Measurements from ENCODE around the gene SPOP.

The SPOP gene

DNA sequence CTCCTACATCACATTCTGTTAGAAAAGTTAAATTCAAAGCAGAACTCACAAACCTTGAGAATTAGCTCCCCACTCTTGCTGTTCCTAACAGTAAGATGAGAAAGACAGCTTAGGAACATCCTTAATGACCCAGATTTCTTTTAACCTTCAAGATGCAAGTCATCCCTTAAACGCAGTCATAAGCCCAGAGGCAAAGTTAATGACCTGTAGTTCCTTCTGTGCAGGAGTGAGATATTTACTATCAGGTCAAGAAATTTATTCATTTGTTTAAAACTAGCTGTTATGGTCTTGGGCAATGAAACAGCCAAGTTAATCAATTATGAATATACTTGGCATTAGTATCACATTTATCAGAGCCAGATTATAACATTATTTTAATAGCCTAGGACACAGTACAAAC lies 65.2 kb downstream of the SPOP start:
- DNase-seq (no peak), ATAC-seq (ENCODE audit: insufficient read depth, low read depth) (no peak)
- no peak for TF ChIP-seq EZH2 (IDR thresholded peaks at IDR 0.05; ENCODE audit: borderline replicate concordance, low read depth, low read length, severe bottlenecking)
- TF ChIP-seq, protein P1, sequence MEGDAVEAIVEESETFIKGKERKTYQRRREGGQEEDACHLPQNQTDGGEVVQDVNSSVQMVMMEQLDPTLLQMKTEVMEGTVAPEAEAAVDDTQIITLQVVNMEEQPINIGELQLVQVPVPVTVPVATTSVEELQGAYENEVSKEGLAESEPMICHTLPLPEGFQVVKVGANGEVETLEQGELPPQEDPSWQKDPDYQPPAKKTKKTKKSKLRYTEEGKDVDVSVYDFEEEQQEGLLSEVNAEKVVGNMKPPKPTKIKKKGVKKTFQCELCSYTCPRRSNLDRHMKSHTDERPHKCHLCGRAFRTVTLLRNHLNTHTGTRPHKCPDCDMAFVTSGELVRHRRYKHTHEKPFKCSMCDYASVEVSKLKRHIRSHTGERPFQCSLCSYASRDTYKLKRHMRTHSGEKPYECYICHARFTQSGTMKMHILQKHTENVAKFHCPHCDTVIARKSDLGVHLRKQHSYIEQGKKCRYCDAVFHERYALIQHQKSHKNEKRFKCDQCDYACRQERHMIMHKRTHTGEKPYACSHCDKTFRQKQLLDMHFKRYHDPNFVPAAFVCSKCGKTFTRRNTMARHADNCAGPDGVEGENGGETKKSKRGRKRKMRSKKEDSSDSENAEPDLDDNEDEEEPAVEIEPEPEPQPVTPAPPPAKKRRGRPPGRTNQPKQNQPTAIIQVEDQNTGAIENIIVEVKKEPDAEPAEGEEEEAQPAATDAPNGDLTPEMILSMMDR (IDR thresholded peaks at IDR 0.05; ENCODE audit: borderline replicate concordance, extremely low read depth, low read length, poor library complexity, severe bottlenecking): no peak
- Histone ChIP-seq H3K4me1 (ENCODE audit: insufficient read depth, low read length) (no peaks in the 10 kb centered on the region), H4K20me1 (ENCODE audit: insufficient read depth, low read length) (peaks cover 4% of the 10 kb centered on the region; the same call in 1 of the 2 replicates), H3K36me3 (ENCODE audit: insufficient read depth, low read length) (peaks cover 84% of the 10 kb centered on the region), H3K9ac (ENCODE audit: low read depth, low read length) (no peak overlapping the region), H3K9me3 (ENCODE audit: insufficient read depth, low read length, severe bottlenecking) (no peaks in the 10 kb centered on the region), H3K27me3 (ENCODE audit: insufficient read depth, low read length, poor library complexity) (no peaks in the 10 kb centered on the region), H3K27ac (ENCODE audit: low read length) (no peak overlapping the region), H2AFZ (ENCODE audit: low read depth, low read length) (no peak overlapping the region), H3K4me3 (ENCODE audit: low read depth in 1 of 2, low read length in 2 of 2) (no peak overlapping the region), H3K4me2 (ENCODE audit: insufficient read depth, low read length) (no peak overlapping the region), H3K79me2 (ENCODE audit: insufficient read depth, low read length) (0 out of 2 replicates have a peak, but pooled peaks cover 2% of the 10 kb centered on the region)

DNA sequence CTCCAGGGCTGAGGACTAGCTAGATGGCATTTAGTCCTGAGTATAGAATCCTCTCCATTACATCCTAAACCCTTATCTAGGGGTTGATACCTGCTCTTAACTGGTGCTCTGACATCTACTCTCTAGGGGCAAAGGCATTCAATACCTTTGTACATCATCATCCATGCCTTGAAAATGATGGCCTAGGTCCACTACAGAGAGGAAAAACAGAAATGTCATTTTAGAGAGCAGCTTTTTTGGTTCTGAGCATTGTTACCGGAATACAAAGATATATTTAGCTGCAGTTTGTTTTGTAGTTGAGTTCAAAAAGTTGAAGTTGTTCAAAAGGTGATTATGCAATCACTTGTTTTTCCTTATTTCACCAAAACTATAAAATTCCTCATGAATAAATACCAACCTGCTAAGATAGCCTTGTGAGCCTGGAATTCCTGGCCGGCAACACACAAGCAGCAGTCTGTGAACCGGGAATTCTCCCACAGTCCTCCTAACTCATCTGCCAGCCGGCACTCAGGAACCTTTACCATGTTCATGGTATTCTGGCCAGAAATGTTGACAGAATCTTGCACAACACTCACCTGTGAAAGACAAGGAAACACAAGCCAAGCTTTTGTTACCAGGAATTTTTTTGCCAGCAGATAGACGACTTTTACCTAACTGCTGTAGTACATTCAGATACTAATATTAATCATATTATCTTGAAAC lies 66.9 kb downstream of the SPOP start:
- TF ChIP-seq EZH2 (IDR thresholded peaks at IDR 0.05; ENCODE audit: borderline replicate concordance, low read depth, low read length, severe bottlenecking): no peak
- TF ChIP-seq, protein P1 (IDR thresholded peaks at IDR 0.05; ENCODE audit: borderline replicate concordance, extremely low read depth, low read length, poor library complexity, severe bottlenecking): no peak
- Histone ChIP-seq H4K20me1 (ENCODE audit: insufficient read depth, low read length) (no peaks in the 10 kb centered on the region), H3K4me2 (ENCODE audit: insufficient read depth, low read length) (no peak overlapping the region), H3K4me3 (ENCODE audit: low read depth in 1 of 2, low read length in 2 of 2) (no peak overlapping the region), H3K9ac (ENCODE audit: low read depth, low read length) (no peak overlapping the region), H3K4me1 (ENCODE audit: insufficient read depth, low read length) (no peaks in the 10 kb centered on the region), H3K36me3 (ENCODE audit: insufficient read depth, low read length) (peaks cover 83% of the 10 kb centered on the region), H3K27ac (ENCODE audit: low read length) (no peak overlapping the region), H3K79me2 (ENCODE audit: insufficient read depth, low read length) (0 out of 2 replicates have a peak, but pooled peaks cover 2% of the 10 kb centered on the region), H3K9me3 (ENCODE audit: insufficient read depth, low read length, severe bottlenecking) (no peaks in the 10 kb centered on the region), H2AFZ (ENCODE audit: low read depth, low read length) (no peak overlapping the region), H3K27me3 (ENCODE audit: insufficient read depth, low read length, poor library complexity) (no peaks in the 10 kb centered on the region)
- ATAC-seq (ENCODE audit: insufficient read depth, low read depth) (no peak), DNase-seq (no peak)

DNA sequence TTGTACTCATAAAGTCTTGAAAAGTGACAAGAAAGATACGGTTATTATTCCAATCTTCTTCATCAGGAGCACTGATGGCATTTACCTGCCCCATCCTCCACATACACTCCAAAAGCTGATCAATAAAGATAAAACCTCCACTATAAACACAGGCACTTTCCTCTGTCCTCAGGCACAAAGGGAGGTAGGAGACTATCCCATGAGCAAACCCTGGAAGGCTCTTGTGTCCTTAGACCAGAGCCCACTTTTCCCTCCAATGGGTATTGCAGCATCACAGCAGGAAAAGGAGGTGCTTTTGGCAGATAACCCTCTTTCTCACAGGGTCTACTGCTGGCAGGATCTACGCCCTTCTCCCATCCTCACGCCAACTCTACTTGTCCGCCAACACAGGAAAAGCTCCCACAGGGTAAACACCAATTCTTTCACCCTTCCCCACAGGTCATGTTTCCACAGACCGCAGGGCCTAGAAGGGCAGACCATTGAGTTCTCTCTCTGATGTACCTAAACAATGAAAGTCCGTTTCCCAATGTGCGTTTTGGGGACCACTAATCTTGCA lies 73.5 kb downstream of the SPOP start:
- TF ChIP-seq, protein P1 (IDR thresholded peaks at IDR 0.05; ENCODE audit: borderline replicate concordance, extremely low read depth, low read length, poor library complexity, severe bottlenecking): no peak
- no peak for TF ChIP-seq EZH2 (IDR thresholded peaks at IDR 0.05; ENCODE audit: borderline replicate concordance, low read depth, low read length, severe bottlenecking)
- no peak for ATAC-seq (ENCODE audit: insufficient read depth, low read depth)

More for the DNA sequence above, 73.5 kb downstream of the SPOP start:
- H3K79me2 ChIP-seq (ENCODE audit: insufficient read depth, low read length): no peaks in the 10 kb centered on the region
- H3K27me3 ChIP-seq (ENCODE audit: insufficient read depth, low read length, poor library complexity): no peaks in the 10 kb centered on the region
- H4K20me1 ChIP-seq (ENCODE audit: insufficient read depth, low read length): no peaks in the 10 kb centered on the region
- H2AFZ ChIP-seq (ENCODE audit: low read depth, low read length): no peak overlapping the region
- H3K36me3 ChIP-seq (ENCODE audit: insufficient read depth, low read length): peaks cover 92% of the 10 kb centered on the region
- no peak overlapping the region for H3K9ac ChIP-seq (ENCODE audit: low read depth, low read length)
- no peak overlapping the region for H3K4me2 ChIP-seq (ENCODE audit: insufficient read depth, low read length)
- no peak overlapping the region for H3K4me3 ChIP-seq (ENCODE audit: low read depth in 1 of 2, low read length in 2 of 2)
- no peaks in the 10 kb centered on the region for H3K9me3 ChIP-seq (ENCODE audit: insufficient read depth, low read length, severe bottlenecking)
- no peak for DNase-seq
- H3K27ac ChIP-seq (ENCODE audit: low read length): no peak overlapping the region
- H3K4me1 ChIP-seq (ENCODE audit: insufficient read depth, low read length): no peaks in the 10 kb centered on the region
